Panc1 (cell line): ENCODE data around the gene SNAP23.

Experiments used
- CTCF ChIP-seq: fragments of 450-650 bp; IDR thresholded peaks from 2 replicates; pipeline ENCODE4 v1.5.1; 2017; ENCODE audit warnings: mild to moderate bottlenecking
- REST ChIP-seq, 2 experiments: IDR thresholded peaks; 2 replicates each; pipeline ENCODE4 v1.6.1; 2011 to 2012; ENCODE audit warnings: low read depth in 2 of 2, control low read depth in 1 of 2, low read length in 1 of 2, mild to moderate bottlenecking in 1 of 2, moderate library complexity in 1 of 2; ENCODE audit not compliant: insufficient read depth in 1 of 2

GRCh38 chr15:42502477-42502876 is 7.0 kb downstream of the SNAP23 start:
- TF ChIP-seq CTCF (no peak), REST (IDR thresholded peaks at IDR 0.05; ENCODE audit: insufficient read depth in 1 of 2, low read depth in 2 of 2, low read length in 1 of 2) (no peak)
